ENCODE data around the gene TBC1D30.

GRCh38 chr12:64884164-64884542 is 59.7 kb downstream of the TBC1D30 start:
- TF ChIP-seq EP300 (IDR thresholded peaks at IDR 0.05) (no peak), POLR2A (IDR thresholded peaks at IDR 0.05) (no peak)
- TF ChIP-seq, protein P1, sequence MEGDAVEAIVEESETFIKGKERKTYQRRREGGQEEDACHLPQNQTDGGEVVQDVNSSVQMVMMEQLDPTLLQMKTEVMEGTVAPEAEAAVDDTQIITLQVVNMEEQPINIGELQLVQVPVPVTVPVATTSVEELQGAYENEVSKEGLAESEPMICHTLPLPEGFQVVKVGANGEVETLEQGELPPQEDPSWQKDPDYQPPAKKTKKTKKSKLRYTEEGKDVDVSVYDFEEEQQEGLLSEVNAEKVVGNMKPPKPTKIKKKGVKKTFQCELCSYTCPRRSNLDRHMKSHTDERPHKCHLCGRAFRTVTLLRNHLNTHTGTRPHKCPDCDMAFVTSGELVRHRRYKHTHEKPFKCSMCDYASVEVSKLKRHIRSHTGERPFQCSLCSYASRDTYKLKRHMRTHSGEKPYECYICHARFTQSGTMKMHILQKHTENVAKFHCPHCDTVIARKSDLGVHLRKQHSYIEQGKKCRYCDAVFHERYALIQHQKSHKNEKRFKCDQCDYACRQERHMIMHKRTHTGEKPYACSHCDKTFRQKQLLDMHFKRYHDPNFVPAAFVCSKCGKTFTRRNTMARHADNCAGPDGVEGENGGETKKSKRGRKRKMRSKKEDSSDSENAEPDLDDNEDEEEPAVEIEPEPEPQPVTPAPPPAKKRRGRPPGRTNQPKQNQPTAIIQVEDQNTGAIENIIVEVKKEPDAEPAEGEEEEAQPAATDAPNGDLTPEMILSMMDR (IDR thresholded peaks at IDR 0.05) = no peak

All from tibial nerve (tissue), 4 donors.